Tongue (tissue), 2 donors: Measurements from ENCODE around the gene TMBIM1. TPM values are rescaled to one million over a fixed set of nuclear protein-coding genes. Genes with fewer than 3 reads are reported as not detected.
"Not testable (repeated sequence)": the region's sequence is repeated elsewhere in the genome, so short reads cannot be mapped to it uniquely, and the experiment has no call there.

Experiments used
- DNase-seq: peaks from one replicate; pipeline ENCODE4 v3.0.0-alpha.2; 2015
- total RNA-seq: library from RNA; depleted of rRNA; stranded (reverse); fragments of >200 nt; gene quantifications from one replicate; pipeline ENCODE4 v1.2.3, GENCODE V29; 2014

The TMBIM1 gene
- total RNA-seq, 1 donor from 2014 or later, result 152 TPM

DNA sequence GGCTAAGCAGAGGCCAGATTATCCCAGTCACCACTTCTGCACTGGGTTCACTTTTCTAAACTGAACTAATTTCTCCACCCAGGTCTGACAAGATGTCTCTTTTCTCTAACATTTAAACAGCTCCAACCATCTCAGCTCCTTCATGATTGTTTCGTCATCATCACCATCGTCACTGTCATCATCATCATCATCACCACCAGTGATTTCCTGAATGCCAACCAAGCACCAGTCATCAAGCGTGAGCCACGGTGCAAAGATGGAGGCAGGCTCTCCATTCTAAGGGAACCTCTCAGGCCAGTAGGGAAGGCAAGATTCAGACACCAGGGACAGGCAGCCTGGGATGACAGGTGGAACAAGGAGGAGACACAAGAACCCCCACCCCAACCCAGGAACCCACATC lies 25.5 kb upstream of the TMBIM1 start:
- no peak for DNase-seq

DNA sequence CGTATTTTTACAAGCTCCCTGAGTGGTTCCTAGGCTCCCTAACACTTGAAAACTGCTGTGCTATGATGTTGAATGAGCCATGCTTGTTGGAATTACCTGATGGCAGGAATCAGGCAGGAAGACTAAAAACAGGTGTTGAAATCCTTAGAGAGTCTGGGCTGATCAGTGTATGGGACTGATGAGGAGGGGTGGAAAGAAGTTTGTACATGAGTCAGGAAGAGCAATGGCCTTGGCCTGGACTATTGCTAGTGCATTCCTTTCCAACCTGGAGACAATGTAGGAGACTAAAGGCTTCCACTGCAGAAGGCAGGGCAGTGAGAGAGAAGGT lies 25.0 kb upstream of the TMBIM1 start:
- no peak for DNase-seq

DNA sequence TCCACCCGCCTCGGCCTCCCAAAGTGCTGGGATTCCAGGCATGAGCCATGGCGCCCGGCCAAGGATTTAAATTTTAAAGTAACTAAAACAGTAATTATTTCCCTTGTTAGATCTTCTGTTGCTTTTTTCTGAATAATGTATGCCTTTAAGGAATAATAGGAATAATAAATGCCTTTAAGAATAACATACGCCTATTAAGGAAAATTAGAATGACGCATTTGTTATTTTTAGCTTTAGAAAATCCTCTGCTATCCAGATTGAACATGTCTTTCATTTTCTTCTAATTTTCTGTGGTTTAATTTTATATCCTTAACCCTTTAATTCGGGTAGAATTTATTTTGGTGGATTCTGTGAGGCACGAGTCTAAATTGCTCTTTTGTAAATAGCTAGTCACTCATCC lies 23.1 kb upstream of the TMBIM1 start:
- DNase-seq, result no peak

DNA sequence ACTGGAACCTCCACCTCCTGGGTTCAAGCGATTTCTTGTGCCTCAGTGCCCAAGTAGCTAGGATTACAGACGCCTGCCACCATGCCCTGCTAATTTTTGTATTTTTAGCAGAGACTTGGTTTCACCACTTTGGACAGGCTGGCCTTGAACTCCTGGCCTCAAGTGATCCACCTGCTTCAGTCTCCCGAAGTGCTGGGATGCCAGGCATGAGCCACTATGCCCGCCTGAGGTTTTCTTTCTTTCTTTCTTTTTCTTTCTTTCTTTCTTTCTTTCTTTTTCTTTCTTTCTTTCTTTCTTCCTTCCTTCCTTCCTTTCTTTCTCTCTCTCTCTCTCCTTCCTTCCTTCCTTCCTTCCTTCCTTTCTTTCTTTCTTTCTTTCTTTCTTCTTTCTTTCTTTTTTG lies 22.5 kb upstream of the TMBIM1 start:
- DNase-seq, result not testable (repeated sequence)

DNA sequence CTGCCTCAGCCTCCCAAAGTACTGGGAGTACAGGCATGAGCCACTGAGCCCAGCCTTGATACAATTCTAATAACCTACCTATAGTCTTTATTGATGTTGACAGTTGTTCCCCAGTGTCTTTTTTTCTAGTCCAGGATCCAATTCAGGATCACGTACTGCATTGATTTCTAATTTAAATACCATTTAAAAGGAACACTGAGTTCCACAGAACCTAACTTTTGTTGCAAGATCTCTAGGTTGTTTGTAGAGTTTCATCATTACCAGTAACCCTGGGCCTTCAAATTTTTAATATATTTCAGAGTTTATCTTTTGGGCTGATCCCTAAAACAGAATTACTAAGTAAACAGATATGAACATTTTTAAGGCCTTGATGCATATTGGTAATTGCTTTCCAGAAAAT lies 21.1 kb upstream of the TMBIM1 start:
- DNase-seq, result no peak

DNA sequence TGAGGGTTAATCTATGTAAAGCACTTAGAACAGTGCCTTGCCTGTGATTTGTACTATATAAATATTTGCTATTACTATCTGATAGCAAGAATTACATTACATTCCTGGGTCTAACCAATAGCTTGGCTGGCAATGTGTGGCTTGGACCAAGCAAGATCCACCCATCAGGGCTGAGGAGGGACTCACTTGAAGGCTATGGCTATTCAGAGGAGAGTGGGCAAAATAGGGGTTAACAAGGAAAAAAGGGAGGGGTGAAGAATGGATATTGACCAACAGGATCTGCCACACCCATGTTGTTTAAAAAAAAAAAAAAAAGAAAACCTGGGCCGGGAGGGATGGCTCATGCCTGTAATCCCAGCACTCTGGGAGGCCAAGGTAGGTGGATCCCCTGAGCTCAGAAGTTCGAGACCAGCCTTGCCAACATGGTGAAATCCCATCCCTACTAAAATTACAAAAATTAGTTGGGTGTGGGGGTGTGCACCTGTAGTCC lies 20.0 kb upstream of the TMBIM1 start:
- DNase-seq, result no peak

DNA sequence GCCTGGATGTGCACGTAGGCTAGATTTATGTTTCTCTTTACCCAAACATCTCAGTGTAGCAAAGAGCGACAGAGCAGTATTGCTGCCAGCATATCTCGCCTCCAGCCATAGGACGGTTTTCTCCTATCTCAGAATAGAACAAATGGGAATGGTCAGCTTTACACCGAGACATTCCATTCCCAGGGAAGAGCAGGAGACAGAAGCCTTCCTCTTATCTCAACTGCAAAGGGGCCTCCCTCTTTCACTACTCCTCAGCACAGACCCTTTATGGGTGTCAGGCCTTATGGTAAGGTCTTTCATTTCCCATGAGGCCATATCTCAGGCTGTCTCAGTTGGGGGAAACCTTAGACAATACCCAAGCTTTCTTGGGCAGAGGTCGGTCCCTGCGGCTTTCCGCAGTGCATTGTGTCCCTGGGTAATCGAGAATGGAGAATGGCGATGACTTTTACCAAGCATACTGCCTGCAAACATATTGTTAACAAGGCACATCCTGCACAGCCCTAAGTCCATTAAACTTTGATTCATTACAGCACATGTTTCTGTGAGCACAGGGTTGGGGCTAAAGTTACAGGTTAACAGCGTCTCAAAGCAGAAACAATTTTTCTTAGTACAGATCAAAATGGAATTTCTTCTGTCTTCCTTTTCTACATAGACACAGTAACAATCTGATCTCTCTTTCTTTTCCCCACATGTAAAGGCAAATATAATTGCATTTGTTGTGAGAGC lies 19.4 kb upstream of the TMBIM1 start:
- not testable (repeated sequence) for DNase-seq

DNA sequence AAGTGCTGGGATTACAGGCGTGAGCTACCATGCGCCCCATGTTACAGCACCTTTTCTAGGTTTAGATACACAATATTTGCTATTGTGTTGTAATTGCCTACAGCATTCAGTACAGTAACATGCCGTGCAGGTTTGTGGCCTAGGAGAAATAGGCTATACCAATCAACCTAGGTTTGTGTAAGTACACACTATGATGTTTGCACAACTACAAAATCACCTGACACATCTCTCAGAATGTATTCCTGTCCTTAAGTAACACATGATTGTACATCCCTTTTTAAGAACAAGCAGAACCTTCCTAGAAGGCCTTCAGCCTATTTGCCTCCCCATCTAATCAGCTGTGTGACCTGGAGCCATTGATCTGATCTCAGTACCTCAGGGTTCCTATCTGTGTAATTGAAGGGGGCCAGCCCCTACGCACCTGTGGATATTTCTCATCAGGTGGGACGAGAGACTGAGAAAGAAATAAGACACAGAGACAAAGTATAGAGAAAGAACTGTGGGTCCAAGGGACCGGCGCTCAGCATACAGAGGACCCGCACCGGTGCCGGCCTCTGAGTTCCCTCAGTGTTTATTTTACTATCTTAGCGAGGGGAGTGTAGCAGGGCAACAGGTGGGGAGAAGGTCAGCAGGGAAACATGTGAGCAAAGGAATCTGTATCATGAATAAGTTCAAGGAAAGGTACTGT lies 18.7 kb upstream of the TMBIM1 start:
- DNase-seq, result no peak

DNA sequence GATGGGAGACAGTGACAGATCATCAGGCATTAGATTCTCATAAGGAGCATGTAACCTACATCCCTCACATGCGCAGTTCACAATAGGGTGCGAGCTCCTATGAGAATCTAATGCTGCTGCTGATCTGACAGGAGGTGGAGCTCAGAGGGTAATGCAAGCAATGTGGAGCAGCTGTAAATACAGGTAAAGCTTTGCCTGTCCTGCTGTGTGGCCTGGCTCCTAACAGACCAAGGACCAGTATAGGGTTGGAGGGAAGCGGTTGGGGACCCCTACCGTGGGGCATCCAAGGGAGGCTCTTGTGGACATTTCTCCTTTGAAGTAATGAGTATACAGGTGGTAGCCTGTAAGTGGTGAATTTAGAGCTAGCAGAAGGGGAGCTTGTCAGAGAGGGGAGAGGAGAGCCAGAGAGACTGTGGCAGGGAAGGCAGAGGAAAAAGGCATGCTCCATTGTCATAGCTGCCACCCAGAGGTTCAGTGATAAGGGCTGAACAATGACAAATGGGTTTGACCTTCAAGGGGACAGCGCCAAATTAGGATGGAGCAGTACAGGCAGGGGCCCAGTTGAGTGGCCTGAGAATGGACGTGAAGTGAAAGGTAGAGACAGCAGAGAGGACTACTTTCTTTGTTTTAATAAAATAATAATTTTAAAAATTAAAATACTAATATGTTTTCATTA lies 15.2 kb upstream of the TMBIM1 start:
- DNase-seq, result no peak

DNA sequence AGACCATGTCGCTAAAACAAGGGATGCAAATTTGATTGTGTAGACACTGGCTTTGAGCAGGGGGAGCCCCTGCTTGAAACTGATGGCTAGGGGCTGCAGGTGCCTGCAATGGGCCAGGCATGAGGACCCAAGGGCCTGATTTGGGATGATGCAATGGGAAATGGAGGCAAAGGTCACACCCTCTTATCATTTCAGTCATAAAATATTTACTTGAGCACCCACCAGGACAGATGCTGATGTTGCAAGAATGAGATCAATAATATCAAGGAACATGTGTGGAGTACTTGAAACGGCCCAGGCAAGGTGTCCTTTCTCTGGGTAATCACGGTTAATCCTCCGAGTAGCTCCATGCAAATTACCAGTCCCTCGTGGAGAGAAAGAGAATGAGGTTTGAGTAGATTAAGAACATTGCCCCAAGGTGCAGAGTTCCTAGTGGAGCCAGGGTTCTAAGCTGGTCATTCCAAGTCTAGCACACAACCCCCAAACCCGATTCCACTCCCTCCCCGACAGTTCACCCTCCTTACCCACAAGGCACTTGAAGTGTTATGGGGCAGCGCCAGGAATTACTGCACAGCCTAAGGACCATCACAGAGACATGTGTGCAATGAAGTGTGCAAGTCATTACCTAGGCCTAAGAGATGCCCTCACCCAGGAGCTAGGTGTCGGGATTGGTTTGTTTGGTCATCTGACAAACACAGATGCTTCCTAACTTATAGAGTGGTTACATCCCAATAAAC lies 14.0 kb upstream of the TMBIM1 start:
- DNase-seq, result no peak

DNA sequence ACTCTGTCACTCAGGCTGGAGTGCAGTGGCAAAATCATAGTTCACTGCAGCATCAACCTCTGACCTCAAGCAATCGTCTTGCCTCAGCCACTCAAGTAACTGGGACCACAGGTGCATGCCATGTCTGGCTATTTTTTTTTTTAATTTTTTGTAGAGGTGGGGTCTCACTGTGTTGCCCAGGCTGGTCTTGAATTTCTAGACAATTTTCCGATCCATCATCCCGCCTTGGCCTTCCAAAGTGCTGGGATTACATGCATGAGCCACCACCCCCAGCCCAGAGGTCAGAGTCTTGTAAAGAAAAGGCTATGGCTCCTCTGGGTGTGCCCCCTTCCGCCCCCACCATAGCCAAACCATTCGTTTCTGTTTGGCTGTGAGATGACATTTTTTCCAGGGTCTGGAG lies 13.1 kb upstream of the TMBIM1 start:
- DNase-seq, result no peak

DNA sequence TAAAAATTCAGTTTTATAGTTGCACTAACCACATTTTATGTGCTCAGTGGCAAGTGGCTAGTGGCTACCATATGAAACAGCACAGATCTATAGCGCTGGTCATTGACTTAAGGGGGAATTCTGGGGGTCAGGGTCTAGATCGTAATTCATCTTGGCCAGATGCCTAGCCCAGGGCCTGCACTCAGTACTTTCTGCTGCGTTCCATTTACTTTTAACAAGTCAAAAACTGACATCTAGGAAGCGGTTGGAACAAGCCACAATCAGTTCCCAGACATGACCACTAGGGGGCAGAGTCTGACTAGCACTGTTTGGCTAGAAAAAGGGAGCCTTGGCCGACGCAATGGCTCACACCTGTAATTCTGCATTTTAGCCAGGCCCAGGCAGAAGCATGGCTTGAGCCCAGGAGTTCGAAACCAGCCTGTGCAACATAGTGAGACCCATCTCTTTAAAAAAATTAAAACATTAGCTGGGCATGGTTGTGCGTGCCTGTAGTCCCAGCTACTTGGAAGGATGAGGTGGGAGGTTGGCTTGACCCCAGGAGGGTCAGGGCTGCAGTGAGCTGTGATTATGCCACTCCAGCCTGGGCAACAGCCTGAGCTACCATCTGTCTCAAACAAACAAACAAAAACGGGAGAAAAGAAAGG lies 9.0 kb upstream of the TMBIM1 start:
- peak; percentile 95 for DNase-seq

DNA sequence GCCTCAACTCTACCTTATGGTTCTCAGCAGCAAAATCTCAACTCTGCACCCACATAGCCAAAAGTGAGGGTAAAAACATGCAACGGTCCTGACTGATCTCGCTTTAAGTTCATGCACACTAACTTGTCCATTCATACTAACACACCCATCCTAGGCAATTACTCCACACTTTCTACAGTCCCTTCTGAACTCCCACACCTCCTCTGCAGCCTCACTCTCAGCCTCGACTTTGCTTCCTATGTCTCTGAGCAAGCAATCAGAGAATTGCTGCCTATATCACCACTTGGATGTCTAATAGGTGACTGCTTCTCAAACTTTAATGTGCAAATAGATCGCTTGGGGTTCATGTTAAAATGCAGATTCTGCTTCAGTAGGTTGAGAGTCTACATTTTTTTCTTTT lies 7.8 kb upstream of the TMBIM1 start:
- no peak for DNase-seq

DNA sequence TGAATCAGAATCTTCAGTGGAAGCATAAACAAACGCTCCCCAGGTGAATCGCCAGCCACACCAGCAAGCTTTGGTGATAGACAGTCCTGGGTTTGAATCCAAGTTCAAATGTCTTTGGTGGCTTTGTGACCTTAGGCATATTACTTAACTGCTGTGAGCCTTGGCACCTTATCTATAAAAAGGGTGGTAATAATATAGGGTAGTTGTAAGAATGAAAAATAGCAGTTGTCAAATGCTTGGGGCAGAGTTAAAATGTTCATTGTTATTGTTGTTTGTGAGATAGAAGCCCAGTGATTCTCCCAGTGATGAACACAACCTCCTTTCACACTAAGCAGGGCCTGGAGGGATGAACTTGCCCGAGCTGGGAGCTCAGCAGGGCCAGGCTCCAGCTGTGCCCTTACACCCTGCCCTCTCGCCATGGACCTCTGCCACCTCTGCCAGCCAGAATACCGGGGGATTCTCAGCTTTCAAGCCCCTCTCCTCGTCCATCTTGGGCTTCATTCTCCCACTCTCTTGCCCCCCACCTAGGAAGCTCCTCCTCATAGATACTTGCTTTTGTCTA lies 6.1 kb upstream of the TMBIM1 start:
- DNase-seq, result no peak

DNA sequence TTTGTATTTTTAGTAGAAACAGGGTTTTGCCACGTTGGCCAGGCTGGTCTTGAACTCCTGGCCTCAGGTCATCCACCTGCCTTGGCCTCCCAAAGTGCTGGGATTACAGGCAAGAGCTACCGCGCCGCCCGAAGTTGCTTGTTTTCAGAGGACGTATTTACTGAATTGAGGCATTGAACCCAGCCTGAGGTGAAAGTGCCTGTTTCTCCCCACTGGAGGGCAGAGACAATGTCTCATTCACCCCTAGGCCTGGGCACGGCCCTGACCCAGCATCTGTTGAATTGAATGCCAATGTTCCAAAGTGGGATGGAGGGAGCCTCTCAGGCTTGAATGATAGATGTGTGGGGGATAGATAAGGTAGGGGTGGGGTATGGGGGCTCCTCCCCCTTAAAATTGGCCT lies 4.5 kb upstream of the TMBIM1 start:
- DNase-seq, result no peak

DNA sequence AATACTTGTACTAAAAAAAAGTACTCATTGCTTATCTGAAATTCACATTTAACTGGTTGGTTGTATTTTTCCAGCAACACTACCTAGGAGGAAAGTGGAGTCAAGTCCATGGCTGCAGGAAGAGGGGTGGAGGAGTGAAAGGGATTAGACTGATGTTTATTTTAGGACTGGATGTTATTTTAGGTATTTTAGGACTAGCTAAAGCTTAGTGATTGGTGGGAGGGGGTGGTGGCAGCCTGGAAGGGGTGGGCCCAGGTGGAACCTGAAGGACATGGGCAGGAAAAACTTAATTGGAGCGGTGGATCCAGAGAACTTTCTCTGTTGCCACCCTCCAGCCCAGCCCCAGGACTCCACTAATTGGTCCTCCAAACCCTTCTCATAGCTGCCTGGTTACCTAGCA lies 3.9 kb upstream of the TMBIM1 start:
- DNase-seq, result no peak

DNA sequence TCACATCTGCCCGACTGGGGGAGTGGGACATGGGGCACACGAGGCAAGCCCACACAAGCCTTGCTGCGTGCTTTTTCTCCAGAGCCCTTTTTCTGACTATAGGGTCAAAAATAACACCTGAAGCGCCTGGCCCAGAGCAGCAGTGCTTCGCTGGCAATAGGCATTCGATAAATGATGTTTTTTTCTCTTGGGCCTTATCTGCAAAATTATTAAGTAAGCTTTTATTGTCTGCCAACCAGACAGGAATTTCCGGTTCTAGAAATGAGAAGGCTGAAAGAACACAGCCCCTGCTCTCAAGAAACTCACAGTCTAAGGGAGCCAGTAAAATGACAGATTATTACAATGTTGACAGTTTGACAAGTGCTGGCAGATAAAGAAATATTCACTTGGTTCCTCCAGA lies 2.7 kb upstream of the TMBIM1 start:
- peak; percentile 61 for DNase-seq

DNA sequence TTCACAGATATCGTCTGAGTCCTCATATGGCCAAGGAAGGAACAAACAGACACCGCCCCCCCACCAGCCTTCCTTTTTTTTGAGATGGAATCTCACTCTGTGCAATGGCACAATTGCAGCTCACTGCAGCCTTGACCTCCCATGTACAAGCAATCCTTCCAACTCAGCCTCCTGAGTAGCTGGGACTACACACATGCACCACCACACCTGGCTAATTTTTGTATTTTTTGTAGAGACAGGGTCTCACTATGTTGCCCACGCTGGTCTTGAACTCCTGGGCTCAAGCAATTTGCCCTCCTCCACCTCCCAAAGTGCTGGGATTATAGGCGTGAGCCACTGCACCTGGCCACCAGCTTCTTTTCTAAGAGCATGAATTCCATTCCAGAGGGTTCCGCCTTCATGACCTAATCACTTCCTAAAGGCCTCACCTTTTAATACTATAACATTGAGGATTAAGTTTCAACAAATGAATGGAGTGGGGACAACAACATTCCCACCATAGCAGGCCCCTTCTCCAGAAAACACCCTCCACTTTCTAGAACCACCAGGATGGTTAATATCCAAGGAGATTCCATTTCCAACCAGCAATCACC lies 2.2 kb upstream of the TMBIM1 start:
- no peak for DNase-seq

DNA sequence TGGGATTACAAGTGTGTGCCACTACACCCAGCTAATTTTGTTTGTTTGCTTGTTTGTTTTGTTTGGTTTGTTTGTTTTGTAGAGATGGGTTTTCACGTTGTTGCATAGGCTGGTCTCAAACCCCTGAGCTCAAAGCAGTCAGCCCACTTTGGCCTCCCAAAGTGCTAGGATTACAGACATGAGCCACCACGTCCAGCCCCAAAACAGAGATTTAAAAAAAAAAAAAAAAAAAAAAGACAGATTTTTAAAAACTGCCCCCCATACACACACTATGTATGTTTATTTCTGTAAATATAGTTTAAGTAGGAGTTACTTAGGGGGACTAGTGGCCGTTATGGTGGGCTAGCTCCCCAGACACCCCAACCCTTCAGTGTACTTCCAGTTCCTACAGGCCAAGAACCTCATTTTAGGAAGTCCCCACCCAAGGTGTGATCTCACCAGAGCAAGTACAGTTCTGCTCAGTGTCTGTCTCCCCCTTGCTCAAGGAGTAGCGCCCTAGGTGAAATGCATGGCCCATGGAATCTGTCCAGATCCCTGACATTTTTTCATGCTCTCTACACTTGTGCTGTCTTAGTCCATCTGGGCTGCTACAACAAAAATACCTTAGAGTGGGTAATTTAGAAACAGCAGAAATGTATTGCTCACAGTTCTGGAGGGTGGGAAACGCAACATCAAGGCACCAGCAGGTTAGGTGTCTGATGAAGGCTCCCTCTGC lies 1.6 kb upstream of the TMBIM1 start:
- no peak for DNase-seq

DNA sequence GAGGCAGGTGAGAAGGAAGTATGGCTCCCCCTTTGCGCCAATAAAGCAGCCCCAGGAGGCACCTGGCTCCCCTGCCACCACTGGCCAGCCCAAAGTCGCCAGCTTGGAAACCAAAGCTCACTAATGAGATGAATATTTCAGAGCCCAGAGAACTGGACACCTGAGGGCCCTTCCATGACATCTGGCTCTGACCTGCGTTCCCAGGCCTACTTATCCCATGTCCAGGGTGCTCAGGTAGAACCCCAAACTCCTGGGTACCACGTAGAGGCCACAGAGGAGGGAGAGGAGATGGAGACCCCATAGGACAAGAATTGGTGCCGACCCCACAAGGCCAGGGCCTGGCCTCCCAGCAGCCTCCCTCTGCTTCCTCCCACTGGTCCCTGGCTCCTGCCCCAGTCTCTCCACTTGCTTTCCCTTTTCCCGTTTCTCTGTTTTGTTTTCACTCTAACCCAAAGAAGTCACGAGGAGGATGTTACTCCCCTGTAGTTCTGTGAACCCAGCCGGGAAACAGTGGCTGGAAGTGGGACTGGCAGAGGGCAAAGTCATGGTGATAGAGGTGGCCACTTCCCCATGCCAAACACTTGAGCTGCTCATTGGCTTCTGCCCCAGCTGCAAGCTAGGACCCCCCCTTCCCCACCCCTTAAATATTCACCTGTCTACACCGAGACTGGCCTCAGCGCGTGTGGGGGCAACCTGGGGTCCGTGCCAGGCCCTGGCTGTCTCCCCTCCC lies 820 bp downstream of the TMBIM1 start:
- no peak for DNase-seq
